Heart right ventricle (tissue), 16 donors: ENCODE results near the gene RAB9B. TPM values are rescaled to one million over a fixed set of nuclear protein-coding genes. Genes with fewer than 3 reads are reported as not detected.
A peak's percentile ranks its signal among the peaks of the same experiment; 100 is the strongest.

Experiments used
- ATAC-seq, 8 donors: fragments of 200-7000 bp; cut with Tn5 transposase; one replicate each; pipeline ENCODE4 v1.9.1; 2020; ENCODE audit warnings: mild to moderate bottlenecking in 8 of 8, moderate library complexity in 8 of 8, moderate number of reproducible peaks in 1 of 8
- DNase-seq, 2 donors: peaks; one replicate each; pipeline ENCODE4 v3.0.0-alpha.2; 2020
- H3K27ac ChIP-seq, 10 donors: fragments of 200-600 bp; sonication (generic) in 2 of 10; one replicate each; pipeline versions ENCODE4 v1.5.0 to v1.8.0; 2020 to 2022; ENCODE audit warnings: mild to moderate bottlenecking in 3 of 10
- H3K27me3 ChIP-seq, 7 donors: fragments of 200-600 bp; one replicate each; pipeline ENCODE4 v1.8.0; 2021 to 2022; ENCODE audit warnings: mild to moderate bottlenecking in 2 of 7
- H3K36me3 ChIP-seq, 9 donors: fragments of 200-600 bp; sonication (generic) in 1 of 9; one replicate each; pipeline versions ENCODE4 v1.5.0 to v1.8.0; 2020 to 2022; ENCODE audit warnings: mild to moderate bottlenecking in 2 of 9
- H3K4me1 ChIP-seq, 9 donors: fragments of 200-600 bp; sonication (generic) in 1 of 9; one replicate each; pipeline versions ENCODE4 v1.5.0 to v1.8.0; 2020 to 2022; ENCODE audit warnings: mild to moderate bottlenecking in 4 of 9
- H3K4me3 ChIP-seq, 10 donors: fragments of 200-600 bp; sonication (generic) in 2 of 10; one replicate each; pipeline versions ENCODE4 v1.5.0 to v1.8.0; 2020 to 2022; ENCODE audit warnings: mild to moderate bottlenecking in 7 of 10, moderate library complexity in 2 of 10
- H3K9me3 ChIP-seq, 11 donors: fragments of 200-600 bp in 10 of 11; sonication (generic) in 2 of 11; one replicate each; pipeline versions ENCODE4 v1.5.0 to v1.8.0; 2013 to 2022; ENCODE audit warnings: mild to moderate bottlenecking in 2 of 11, control low read depth in 1 of 11, moderate library complexity in 1 of 11
- WGBS, 2 donors: extraction: QIAGEN DNeasy Blood & Tissue Kit; methylation state at CpG; one replicate each; pipeline ENCODE4 v1.1.7; 2013; ENCODE audit warnings: inconsistent platforms in 1 of 2; 5-methylcytosine and 5-hydroxymethylcytosine counted together
- intact Hi-C, 10 donors: fragments of 100-400 bp; cut with DNase I; formaldehyde crosslinking; loops; one replicate each; pipeline versions ENCODE4 v1.11.1 to v1.14.2; 2022
- long read RNA-seq, 3 donors: library from polyadenylated mRNA; unstranded; transcript quantifications; one replicate each; pipeline ENCODE4 v2.0.0, GENCODE V29; 2020 to 2021
- polyA plus RNA-seq, 2 donors: library from polyadenylated mRNA; stranded (reverse); fragments of 200-250 nt; gene quantifications; one replicate each; pipeline ENCODE4 v1.2.3, GENCODE V29; 2013
- total RNA-seq, 10 donors: library from RNA; stranded (reverse); fragmentation: NEBNext Ultra II Directional in 3 of 10; extraction: Animal tissue kit (Norgen Biotek cat#: 25700) in 3 of 10; gene quantifications; one replicate each; pipeline versions ENCODE4 v1.2.1 to v1.2.4, GENCODE V29; 2021 to 2023
- TF ChIP-seq, protein P1 (sequence below), 9 donors: fragments of 200-600 bp; sonication (generic) in 2 of 9; IDR thresholded peaks; one replicate each; pipeline versions ENCODE4 v1.5.0 to v1.8.0; 2021 to 2022; ENCODE audit warnings: antibody characterized with exemption in 9 of 9, mild to moderate bottlenecking in 5 of 9, moderate library complexity in 1 of 9
- donor health status: Arrhythmogenic right ventricular cardiomyopathy.
- donor health status: ischemic (EF 13 %, LVEDD 7.1; RV severe dilation, severe dysfunction).
- donor health status: healthy with polysubstance abuse.
- donor health status: DM: no; HTN: yes; CAD: no.
- donor health status: DM: no; HTN: no; CAD: no.
- donor health status: ischemic (EF 25% LVEDD 6.9; RV normal size, moderate dysfunction).
- donor health status: ischemic (EF 25% LVEDD 5.7; RV mildly dilated, moderate dysfunction).
- donor health status: healthy.
- donor health status: DM: yes; HTN: yes; CAD: no.
- donor health status: Ischemic cardiomyopathy.
- donor health status: ischemic (EF 35%, LVEDD 5.7; RV mildly dilated, moderate dysfunction).
- donor health status: nonischemic (EF 11% LVEDD 7.7; RV severe dilation, severe dysfunction).
- donor health status: DM: yes; HTN: yes; CAD: no.
- donor health status: PGD.
- donor health status: ischemic (EF 29% LVEDD 5.4; RV normal size, mild dysfunction).
- donor health status: nonischemic (EF 23%, LVEDD 6.1; RV moderate dilation, normal function).

The RAB9B gene, protein sequence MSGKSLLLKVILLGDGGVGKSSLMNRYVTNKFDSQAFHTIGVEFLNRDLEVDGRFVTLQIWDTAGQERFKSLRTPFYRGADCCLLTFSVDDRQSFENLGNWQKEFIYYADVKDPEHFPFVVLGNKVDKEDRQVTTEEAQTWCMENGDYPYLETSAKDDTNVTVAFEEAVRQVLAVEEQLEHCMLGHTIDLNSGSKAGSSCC
- total RNA-seq (10 to 100 TPM; 17.5 to 42.4 (median 34.4) TPM), polyA plus RNA-seq (1 to 10 TPM; 4.4 to 5.6 TPM)
- long read RNA-seq, donor 1, transcript RAB9B-201 (3 exons, 3,748 nt): major isoform, 30 of 33 reads
- long read RNA-seq, donor 1, partial matches to known transcripts: 2 of 33 reads
- long read RNA-seq, donor 1, other reads (novel, unspliced or antisense): 1 of 33 reads
- long read RNA-seq, donor 2, transcript RAB9B-201 (3 exons, 3,748 nt): major isoform, 47 of 62 reads
- long read RNA-seq, donor 2, partial matches to known transcripts: 8 of 62 reads
- long read RNA-seq, donor 2, other reads (novel, unspliced or antisense): 7 of 62 reads
- long read RNA-seq, donor 3, transcript RAB9B-201 (3 exons, 3,748 nt): major isoform, 50 of 63 reads
- long read RNA-seq, donor 3, partial matches to known transcripts: 1 of 63 reads
- long read RNA-seq, donor 3, other reads (novel, unspliced or antisense): 12 of 63 reads

GRCh38 chrX:103831803-103832544 is at the start of gene RAB9B:
Gene RAB9B (minus strand): TSS chrX:103832257. CDS start chrX:103825784, 6,473 bp downstream.
- ATAC-seq (peak; percentile 82 to 94 (median 94)), DNase-seq (peak; percentile 20 to 28)
- Histone ChIP-seq H3K9me3 (no peaks in the 10 kb centered on the region), H3K4me1 (peaks cover 0 to 10% (median 0%) of the 10 kb centered on the region in 9 donors), H3K36me3 (no peaks in the 10 kb centered on the region), H3K27me3 (peaks cover 0 to 70% (median 0%) of the 10 kb centered on the region in 7 donors), H3K4me3 (peak within 1 kb of the TSS; percentile 46 to 73 (median 66)), H3K27ac (peak within 1 kb of the TSS; percentile 35 to 89 (median 79))
- 1% methylated on average over 30 to 53 of the region's 54 CpGs for WGBS, 2 donors
- TF ChIP-seq, protein P1, sequence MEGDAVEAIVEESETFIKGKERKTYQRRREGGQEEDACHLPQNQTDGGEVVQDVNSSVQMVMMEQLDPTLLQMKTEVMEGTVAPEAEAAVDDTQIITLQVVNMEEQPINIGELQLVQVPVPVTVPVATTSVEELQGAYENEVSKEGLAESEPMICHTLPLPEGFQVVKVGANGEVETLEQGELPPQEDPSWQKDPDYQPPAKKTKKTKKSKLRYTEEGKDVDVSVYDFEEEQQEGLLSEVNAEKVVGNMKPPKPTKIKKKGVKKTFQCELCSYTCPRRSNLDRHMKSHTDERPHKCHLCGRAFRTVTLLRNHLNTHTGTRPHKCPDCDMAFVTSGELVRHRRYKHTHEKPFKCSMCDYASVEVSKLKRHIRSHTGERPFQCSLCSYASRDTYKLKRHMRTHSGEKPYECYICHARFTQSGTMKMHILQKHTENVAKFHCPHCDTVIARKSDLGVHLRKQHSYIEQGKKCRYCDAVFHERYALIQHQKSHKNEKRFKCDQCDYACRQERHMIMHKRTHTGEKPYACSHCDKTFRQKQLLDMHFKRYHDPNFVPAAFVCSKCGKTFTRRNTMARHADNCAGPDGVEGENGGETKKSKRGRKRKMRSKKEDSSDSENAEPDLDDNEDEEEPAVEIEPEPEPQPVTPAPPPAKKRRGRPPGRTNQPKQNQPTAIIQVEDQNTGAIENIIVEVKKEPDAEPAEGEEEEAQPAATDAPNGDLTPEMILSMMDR (IDR thresholded peaks at IDR 0.05): no peak
- intact Hi-C loops: no loop called here

- peaks cover 0 to 20% (median 0%) of the 10 kb centered on the region in 7 donors for H3K27me3 ChIP-seq
- TF ChIP-seq, protein P1 (IDR thresholded peaks at IDR 0.05): no peak
- DNase-seq: no peak
- H3K36me3 ChIP-seq: no peaks in the 10 kb centered on the region
- ATAC-seq: no peak
- peaks cover 0 to 14% (median 0%) of the 10 kb centered on the region in 9 donors for H3K4me1 ChIP-seq
- 22 to 36% methylated on average over 2 of the region's 2 CpGs for WGBS, 2 donors
- no peaks in the 10 kb centered on the region for H3K9me3 ChIP-seq
- intact Hi-C loops: no loop called here
- no peak overlapping the region for H3K27ac ChIP-seq
- H3K4me3 ChIP-seq: no peak overlapping the region
Observed at GRCh38 chrX:103879339-103879738, 47.3 kb upstream of the RAB9B start.

DNA sequence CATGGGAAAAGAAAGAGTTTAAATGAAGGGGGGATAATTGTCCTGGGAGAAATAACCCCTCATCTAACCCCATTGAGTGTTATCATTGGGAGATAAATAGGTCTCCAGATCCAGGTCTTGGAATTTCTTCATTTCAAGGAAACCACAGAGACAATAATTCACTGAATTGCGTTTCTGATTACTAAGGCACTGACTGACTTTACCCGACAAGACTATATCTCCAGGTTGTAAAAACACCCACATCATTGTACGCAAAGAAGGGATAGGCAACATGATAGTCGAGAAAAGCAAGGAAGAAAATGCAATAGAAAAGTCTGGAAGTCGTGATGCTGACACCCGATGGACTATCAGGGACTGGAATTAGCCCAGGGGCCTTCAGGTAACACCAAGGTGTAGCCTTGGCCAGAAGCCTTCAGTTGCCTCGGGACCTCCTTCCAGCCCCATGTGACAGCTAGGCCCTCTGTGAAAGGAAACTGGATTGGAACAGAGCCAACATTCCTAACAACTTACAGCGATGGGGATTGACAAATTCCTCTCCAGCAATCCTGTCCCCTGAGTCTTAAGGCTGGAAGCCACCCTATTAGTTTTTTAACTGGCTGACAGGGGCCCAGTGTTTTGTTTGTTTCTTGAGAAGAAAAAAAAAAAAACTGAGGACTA is 46.5 kb upstream of the RAB9B start:
- intact Hi-C loops: no loop called here
- Histone ChIP-seq H3K9me3 (no peaks in the 10 kb centered on the region), H3K27me3 (peaks cover 0 to 20% (median 0%) of the 10 kb centered on the region in 7 donors), H3K36me3 (no peaks in the 10 kb centered on the region), H3K27ac (no peak overlapping the region), H3K4me3 (no peak overlapping the region), H3K4me1 (peaks cover 0 to 14% (median 0%) of the 10 kb centered on the region in 9 donors)
- ATAC-seq (peak in 6 of 8 donors; percentile 42 to 71 (median 46)), DNase-seq (peak in 1 of 2 donors; percentile 11)
- 53 to 55% methylated on average over 8 of the region's 8 CpGs for WGBS, 2 donors
- TF ChIP-seq, protein P1 (IDR thresholded peaks at IDR 0.05): no peak
